Thyroid gland (tissue), 4 donors: Measurements from ENCODE around the gene HHLA2. TPM values are rescaled to one million over a fixed set of nuclear protein-coding genes. Genes with fewer than 3 reads are reported as not detected.

Experiments used
- DNase-seq, 2 donors: peaks; one replicate each; pipeline ENCODE4 v3.0.0-alpha.2; 2019
- H3K27ac ChIP-seq, 3 donors: fragments of 200-600 bp; sonication (generic); 1 replicate in 2 of 3; 2 replicates in 1 of 3; pipeline ENCODE4 v1.5.1; 2016 to 2019; ENCODE audit warnings: mild to moderate bottlenecking in 1 of 3, moderate library complexity in 1 of 3
- H3K27me3 ChIP-seq: fragments of 200-600 bp; sonication (generic); one replicate; pipeline ENCODE4 v1.5.1; 2019
- H3K36me3 ChIP-seq, 2 donors: fragments of 200-600 bp; sonication (generic); one replicate each; pipeline ENCODE4 v1.5.1; 2016 to 2019
- H3K4me1 ChIP-seq, 2 donors: fragments of 200-600 bp; sonication (generic); one replicate each; pipeline ENCODE4 v1.5.1; 2017 to 2019
- H3K4me3 ChIP-seq, 3 donors: fragments of 200-600 bp; sonication (generic); replicated peaks in 1 of 3; 1 replicate in 2 of 3; 2 replicates in 1 of 3; pipeline ENCODE4 v1.5.1; 2016; ENCODE audit warnings: mild to moderate bottlenecking in 1 of 3
- H3K9me3 ChIP-seq: fragments of 200-600 bp; sonication (generic); one replicate; pipeline ENCODE4 v1.5.1; 2017
- POLR2A ChIP-seq, 2 donors: fragments of 450-650 bp; IDR thresholded peaks; one replicate each; pipeline ENCODE4 v1.6.1; 2017; ENCODE audit warnings: antibody characterized with exemption in 2 of 2, mild to moderate bottlenecking in 2 of 2, moderate library complexity in 1 of 2
- WGBS, 2 donors: methylation state at CpG; one replicate each; pipeline ENCODE4 v1.1.5; 2017; 5-methylcytosine and 5-hydroxymethylcytosine counted together
- intact Hi-C: fragments of 100-400 bp; cut with DNase I; formaldehyde crosslinking; loops from one replicate; pipeline ENCODE4 v1.15.1; 2023
- total RNA-seq, 4 donors: library from RNA; depleted of rRNA; stranded (reverse); fragments of >200 nt; gene quantifications; one replicate each; pipeline ENCODE4 v1.2.3, GENCODE V29; 2016
- TF ChIP-seq, protein P1 (sequence below), 6 experiments: fragments of 200-600 bp in 3 of 6; fragments of 450-650 bp in 3 of 6; sonication (generic) in 3 of 6; IDR thresholded peaks; one replicate each; pipeline ENCODE4 v1.5.1; 2016 to 2019; ENCODE audit warnings: antibody characterized with exemption in 6 of 6, mild to moderate bottlenecking in 2 of 6, inconsistent platforms in 1 of 6, moderate library complexity in 1 of 6

Gene HHLA2
- total RNA-seq, 4 donors from 2014 or later = not detected

DNA sequence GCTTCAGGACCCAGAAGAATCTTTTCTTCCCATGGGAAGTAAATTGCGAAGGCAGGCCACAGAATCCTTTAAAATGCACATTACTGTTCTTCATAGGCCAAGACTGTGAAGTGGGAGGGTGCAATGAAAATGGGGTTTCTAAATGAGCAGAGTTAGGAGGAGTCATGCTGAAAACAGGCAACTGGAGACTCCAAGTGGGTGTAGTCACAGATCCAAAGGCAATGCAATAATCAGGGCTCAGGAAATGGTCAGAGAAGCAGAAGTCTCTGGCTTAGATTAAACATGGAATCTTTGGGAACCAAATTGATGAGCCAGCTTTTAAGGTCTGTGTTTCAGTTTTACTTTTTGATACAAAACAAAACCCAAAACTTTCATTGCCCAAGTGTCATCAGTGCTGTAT, 37.6 kb downstream of the HHLA2 start:
- intact Hi-C loops = no loop called here
- no peak overlapping the region for H3K27ac ChIP-seq

DNA sequence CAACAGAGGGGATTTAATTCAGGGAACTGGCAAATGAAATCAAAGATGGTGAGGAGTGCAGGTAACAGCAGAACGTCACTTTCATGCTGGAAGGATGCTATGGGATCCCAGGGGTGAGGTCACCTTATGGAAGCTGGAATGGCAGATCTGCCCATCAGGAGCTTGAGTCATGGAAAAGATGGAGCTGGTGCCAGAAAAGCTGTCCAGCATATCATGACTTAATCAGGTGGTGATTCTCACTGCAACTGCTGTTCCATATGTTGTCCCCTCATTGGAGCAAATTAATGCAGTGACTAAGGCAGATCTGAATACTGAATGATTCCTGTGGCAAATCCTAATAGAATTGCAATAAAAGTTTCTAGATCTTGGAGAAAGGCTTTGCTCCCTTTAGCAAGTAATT, 38.4 kb downstream of the HHLA2 start:
- TF ChIP-seq POLR2A (IDR thresholded peaks at IDR 0.05) = no peak
- TF ChIP-seq, protein P1, sequence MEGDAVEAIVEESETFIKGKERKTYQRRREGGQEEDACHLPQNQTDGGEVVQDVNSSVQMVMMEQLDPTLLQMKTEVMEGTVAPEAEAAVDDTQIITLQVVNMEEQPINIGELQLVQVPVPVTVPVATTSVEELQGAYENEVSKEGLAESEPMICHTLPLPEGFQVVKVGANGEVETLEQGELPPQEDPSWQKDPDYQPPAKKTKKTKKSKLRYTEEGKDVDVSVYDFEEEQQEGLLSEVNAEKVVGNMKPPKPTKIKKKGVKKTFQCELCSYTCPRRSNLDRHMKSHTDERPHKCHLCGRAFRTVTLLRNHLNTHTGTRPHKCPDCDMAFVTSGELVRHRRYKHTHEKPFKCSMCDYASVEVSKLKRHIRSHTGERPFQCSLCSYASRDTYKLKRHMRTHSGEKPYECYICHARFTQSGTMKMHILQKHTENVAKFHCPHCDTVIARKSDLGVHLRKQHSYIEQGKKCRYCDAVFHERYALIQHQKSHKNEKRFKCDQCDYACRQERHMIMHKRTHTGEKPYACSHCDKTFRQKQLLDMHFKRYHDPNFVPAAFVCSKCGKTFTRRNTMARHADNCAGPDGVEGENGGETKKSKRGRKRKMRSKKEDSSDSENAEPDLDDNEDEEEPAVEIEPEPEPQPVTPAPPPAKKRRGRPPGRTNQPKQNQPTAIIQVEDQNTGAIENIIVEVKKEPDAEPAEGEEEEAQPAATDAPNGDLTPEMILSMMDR (IDR thresholded peaks at IDR 0.05) = no peak
- Histone ChIP-seq H3K4me1 (no peaks in the 10 kb centered on the region), H3K36me3 (no peaks in the 10 kb centered on the region), H3K27me3 (no peaks in the 10 kb centered on the region), H3K27ac (no peak overlapping the region), H3K9me3 (no peaks in the 10 kb centered on the region), H3K4me3 (no peak overlapping the region)
- DNase-seq = no peak
- WGBS, 2 donors = 85 to 89% methylated on average over 1 of the region's 1 CpG
- intact Hi-C loops = no loop called here

More for the DNA sequence above, 37.6 kb downstream of the HHLA2 start:
- WGBS, 2 donors = 94 to 96% methylated on average over 1 of the region's 1 CpG
- H3K4me3 ChIP-seq = no peak overlapping the region
- H3K36me3 ChIP-seq = no peaks in the 10 kb centered on the region
- H3K9me3 ChIP-seq = no peaks in the 10 kb centered on the region
- H3K4me1 ChIP-seq = no peaks in the 10 kb centered on the region
- DNase-seq = no peak
- no peaks in the 10 kb centered on the region for H3K27me3 ChIP-seq
- TF ChIP-seq, protein P1 (IDR thresholded peaks at IDR 0.05) = no peak
- no peak for TF ChIP-seq POLR2A (IDR thresholded peaks at IDR 0.05)

DNA sequence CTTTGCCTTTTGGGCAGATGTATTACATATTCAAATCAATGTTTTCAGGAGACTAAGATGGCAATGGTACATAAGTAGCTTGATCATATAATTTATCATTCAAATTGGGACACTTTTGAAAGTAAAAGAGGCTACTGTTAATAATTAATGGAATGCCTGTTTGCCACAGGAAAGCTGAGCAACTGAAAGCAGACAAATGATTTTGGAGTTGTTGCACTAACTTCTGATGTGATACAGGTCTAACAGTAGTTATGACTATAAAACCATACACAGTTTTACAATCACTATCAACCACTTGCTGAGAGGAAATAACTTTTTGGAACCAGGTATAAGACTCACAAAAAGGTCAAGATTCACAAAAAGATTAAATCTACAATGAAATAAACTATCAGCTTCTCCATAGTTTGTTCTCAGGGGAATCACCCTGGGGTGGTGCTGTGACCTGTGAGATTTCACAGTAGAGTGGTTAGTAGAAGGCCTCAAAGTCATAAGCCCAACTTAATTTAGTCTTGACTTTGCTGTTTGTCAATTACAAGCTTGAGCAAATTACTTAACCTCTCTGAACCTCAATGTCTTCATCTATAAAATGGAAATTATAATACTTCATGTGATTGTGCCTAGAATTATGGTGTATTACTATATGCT, 42.7 kb downstream of the HHLA2 start:
- no peaks in the 10 kb centered on the region for H3K27me3 ChIP-seq
- DNase-seq = no peak
- no peaks in the 10 kb centered on the region for H3K4me1 ChIP-seq
- no peaks in the 10 kb centered on the region for H3K36me3 ChIP-seq
- intact Hi-C loops = no loop called here
- no peak overlapping the region for H3K27ac ChIP-seq
- no peaks in the 10 kb centered on the region for H3K9me3 ChIP-seq
- TF ChIP-seq, protein P1 (IDR thresholded peaks at IDR 0.05) = no peak
- TF ChIP-seq POLR2A (IDR thresholded peaks at IDR 0.05) = no peak
- no peak overlapping the region for H3K4me3 ChIP-seq

DNA sequence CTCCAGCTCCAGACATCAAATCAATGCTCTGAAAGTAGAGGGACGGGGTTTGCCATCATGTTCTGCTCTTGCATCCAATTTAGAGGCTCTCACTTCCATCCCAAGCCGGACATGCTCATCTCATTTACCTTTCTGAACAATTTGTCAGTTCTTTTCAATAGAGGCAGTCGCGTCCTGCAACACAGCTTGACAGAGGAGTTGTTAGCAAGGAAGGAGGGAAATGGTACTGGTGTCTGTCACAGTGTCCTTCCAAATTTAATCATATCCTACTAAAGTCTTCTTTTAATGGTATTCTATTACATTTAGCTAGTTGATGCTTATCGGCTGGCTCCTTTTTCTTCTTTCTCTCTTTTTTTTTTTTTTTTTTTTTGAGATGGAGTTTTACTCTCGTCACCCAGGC, 45.6 kb downstream of the HHLA2 start:
- no peaks in the 10 kb centered on the region for H3K36me3 ChIP-seq
- no peak for TF ChIP-seq POLR2A (IDR thresholded peaks at IDR 0.05)
- TF ChIP-seq, protein P1 (IDR thresholded peaks at IDR 0.05) = no peak
- no peak overlapping the region for H3K27ac ChIP-seq
- no peaks in the 10 kb centered on the region for H3K27me3 ChIP-seq
- H3K4me1 ChIP-seq = no peaks in the 10 kb centered on the region
- H3K9me3 ChIP-seq = no peaks in the 10 kb centered on the region
- intact Hi-C loops = no loop called here
- H3K4me3 ChIP-seq = no peak overlapping the region
- no peak for DNase-seq
- 80 to 81% methylated on average over 6 of the region's 6 CpGs for WGBS, 2 donors

DNA sequence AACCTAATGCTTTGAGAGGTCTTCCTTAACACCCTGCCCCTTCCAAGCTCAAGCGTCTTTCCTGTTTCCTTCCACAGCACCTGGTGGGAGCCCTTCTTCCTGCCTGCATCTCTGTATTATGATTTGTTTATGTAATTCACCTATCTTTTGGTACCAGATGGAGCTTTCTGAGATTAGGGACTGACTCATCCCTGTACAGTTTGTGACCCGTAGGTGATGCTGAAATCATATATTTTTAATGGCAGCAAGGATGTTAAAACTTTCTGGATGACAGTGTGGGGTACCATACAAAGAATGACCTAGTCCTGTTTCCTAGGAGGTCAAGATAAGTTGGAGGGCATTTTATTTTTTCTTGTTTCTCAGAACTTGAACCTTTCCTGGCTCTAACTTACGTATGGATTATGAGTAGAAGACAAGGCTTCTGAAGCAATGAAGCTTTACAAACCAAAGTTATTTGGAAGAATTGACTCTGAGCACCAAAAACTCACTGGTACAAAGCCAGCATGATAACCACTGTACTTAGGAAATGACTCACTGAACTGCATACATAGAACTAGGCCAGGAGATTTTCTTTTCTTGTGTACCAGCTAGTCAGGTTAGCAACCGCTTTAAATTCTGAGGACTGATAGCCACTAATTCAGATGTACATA, 46.6 kb downstream of the HHLA2 start:
- Histone ChIP-seq H3K9me3 (no peaks in the 10 kb centered on the region), H3K36me3 (no peaks in the 10 kb centered on the region), H3K27me3 (no peaks in the 10 kb centered on the region), H3K4me3 (no peak overlapping the region), H3K4me1 (no peaks in the 10 kb centered on the region), H3K27ac (no peak overlapping the region)
- TF ChIP-seq, protein P1 (IDR thresholded peaks at IDR 0.05) = no peak
- TF ChIP-seq POLR2A (IDR thresholded peaks at IDR 0.05) = no peak
- DNase-seq = no peak
- 65 to 77% methylated on average over 4 of the region's 4 CpGs for WGBS, 2 donors
- intact Hi-C loops = no loop called here
